Measurements from ENCODE around the gene LGALS3. TPM values are rescaled to one million over a fixed set of nuclear protein-coding genes. Genes with fewer than 3 reads are reported as not detected.

LGALS3 gene
- polyA plus RNA-seq, 2 of the 4 experiments (the other 2 are of a cell fraction), result 60.2 to 61.0 TPM

DNA sequence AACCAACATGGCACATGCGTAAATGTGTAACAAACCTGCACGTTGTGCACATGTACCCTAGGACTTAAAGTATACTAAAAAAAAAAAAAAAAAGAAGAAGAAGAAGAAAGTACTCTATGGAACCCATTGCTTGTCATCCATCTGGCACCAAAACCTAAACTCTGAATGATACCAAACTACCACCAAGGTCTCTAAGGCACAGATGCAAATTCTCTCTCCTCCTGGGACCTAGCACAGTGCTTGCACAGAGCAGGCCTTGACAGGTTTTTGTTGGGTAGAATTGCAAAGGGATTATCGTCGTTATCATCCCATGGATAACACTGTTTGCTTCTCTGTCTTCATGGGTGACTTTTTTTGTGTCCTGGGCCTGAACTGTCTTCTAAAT, 13.2 kb upstream of the LGALS3 start:
- H3K9me3 ChIP-seq, result no peaks in the 10 kb centered on the region
- WGBS (ENCODE audit: missing lambda C conversion rate), result 81% methylated on average over 4 of the region's 4 CpGs
- no peak overlapping the region for H3K27ac ChIP-seq
- H3K4me1 ChIP-seq, result no peaks in the 10 kb centered on the region
- POLR2A ChIA-PET, result no interaction called here
- TF ChIP-seq SREBF2 (IDR thresholded peaks at IDR 0.05) (no peak), JUN (IDR thresholded peaks at IDR 0.05) (no peak), ZFP36 (IDR thresholded peaks at IDR 0.05; ENCODE audit: borderline replicate concordance, partially characterized antibody) (no peak), SMC3 (IDR thresholded peaks at IDR 0.05) (no peak), HOXB5 (CRISPR knock-in tag; IDR thresholded peaks at IDR 0.05) (no peak), PHF8 (IDR thresholded peaks at IDR 0.05; ENCODE audit: borderline replicate concordance, low read depth) (no peak), KDM5A (IDR thresholded peaks at IDR 0.05) (no peak), ESRRA (IDR thresholded peaks at IDR 0.05; ENCODE audit: borderline replicate concordance, low read length) (no peak)
- TF ChIP-seq, protein P1, sequence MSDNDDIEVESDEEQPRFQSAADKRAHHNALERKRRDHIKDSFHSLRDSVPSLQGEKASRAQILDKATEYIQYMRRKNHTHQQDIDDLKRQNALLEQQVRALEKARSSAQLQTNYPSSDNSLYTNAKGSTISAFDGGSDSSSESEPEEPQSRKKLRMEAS (IDR thresholded peaks at IDR 0.05), result no peak
- no peak for DNase-seq (ENCODE audit: low read depth in 1 of 2, low spot score in 1 of 2)
- no peak overlapping the region for H3K4me2 ChIP-seq
- CTCF ChIA-PET, result interaction anchor here (1.1 kb wide), 1 partner anchor 20 kb away, joined by 3 read pairs; no protein-coding TSS in a partner anchor
- ATAC-seq, result no peak
- H3K4me3 ChIP-seq, result no peak overlapping the region
- FAIRE-seq, result no peak

GRCh38 chr14:55116246-55117030, 12.6 kb upstream of the LGALS3 start:
- Histone ChIP-seq H3K4me1 (no peaks in the 10 kb centered on the region), H3K4me2 (no peak overlapping the region), H3K9me3 (no peaks in the 10 kb centered on the region), H3K27ac (no peak overlapping the region), H3K4me3 (no peak overlapping the region)
- FAIRE-seq, result no peak
- TF ChIP-seq MAFK (IDR thresholded peaks at IDR 0.05; ENCODE audit: partially characterized antibody) (no peak), SREBF2 (IDR thresholded peaks at IDR 0.05) (no peak), PBX3 (IDR thresholded peaks at IDR 0.05) (no peak), JUN (IDR thresholded peaks at IDR 0.05) (no peak), NFE2L2 (conservative IDR thresholded peaks at IDR 0.05; ENCODE audit: low read length) (no peak), BCL3 (IDR thresholded peaks at IDR 0.05) (no peak), FOSB (CRISPR knock-in tag; IDR thresholded peaks at IDR 0.05) (no peak)
- WGBS (ENCODE audit: missing lambda C conversion rate), result 61% methylated on average over 11 of the region's 11 CpGs
- no peak for ATAC-seq
- no peak for DNase-seq (ENCODE audit: low read depth in 1 of 2, low spot score in 1 of 2)
- POLR2A ChIA-PET, result interaction anchor here (1.0 kb wide), 1 partner anchor 13 kb away, joined by 3 read pairs; no protein-coding TSS in a partner anchor
- CTCF ChIA-PET, result interaction anchor here (0.6 to 1.2 kb wide), 6 partner anchors 13 to 44 kb away, joined by 3 to 7 read pairs (median 3); no protein-coding TSS in a partner anchor

- Histone ChIP-seq H3K4me3 (no peak overlapping the region), H3K9me3 (no peaks in the 10 kb centered on the region), H3K4me1 (peaks cover 10% of the 10 kb centered on the region; the same call in 2 of the 3 replicates), H3K27ac (peak overlapping the region in 1 of 2 experiments; percentile 17; a peak in 1 of 6 replicates), H3K4me2 (no peak overlapping the region)
- WGBS (ENCODE audit: missing lambda C conversion rate), result 87% methylated on average over 7 of the region's 7 CpGs
- TF ChIP-seq PHF8 (IDR thresholded peaks at IDR 0.05; ENCODE audit: borderline replicate concordance, low read depth) (no peak), EHF (CRISPR knock-in tag; IDR thresholded peaks at IDR 0.05) (no peak)
- ATAC-seq (no peak), FAIRE-seq (no peak), DNase-seq (ENCODE audit: low read depth in 1 of 2, low spot score in 1 of 2) (no peak)
- CTCF ChIA-PET, result interaction anchor here (1.1 to 1.8 kb wide), 5 partner anchors 14 to 43 kb away, joined by 3 to 8 read pairs (median 5); no protein-coding TSS in a partner anchor
- POLR2A ChIA-PET, result no interaction called here
These were observed 11.1 kb upstream of the LGALS3 start for GRCh38 chr14:55117803-55118441.

- Histone ChIP-seq H3K4me1 (peaks cover 13% of the 10 kb centered on the region; the same call in 2 of the 3 replicates), H3K9me3 (no peaks in the 10 kb centered on the region), H3K4me2 (no peak overlapping the region), H3K4me3 (no peak overlapping the region), H3K27ac (peak overlapping the region in 1 of 2 experiments; percentile 17; a peak in 1 of 6 replicates)
- WGBS (ENCODE audit: missing lambda C conversion rate), result 79% methylated on average over 3 of the region's 3 CpGs
- no peak for ATAC-seq
- ChIA-PET CTCF (interaction anchor here (0.5 to 1.8 kb wide), 4 partner anchors 13 to 50 kb away, joined by 3 to 8 read pairs (median 5); no protein-coding TSS in a partner anchor), POLR2A (no interaction called here)
- no peak for FAIRE-seq
- no peak for DNase-seq (ENCODE audit: low read depth in 1 of 2, low spot score in 1 of 2)
- TF ChIP-seq FOSL2 (IDR thresholded peaks at IDR 0.05), result no peak
- TF ChIP-seq FOSL2 (CRISPR knock-in tag; IDR thresholded peaks at IDR 0.05), result no peak
- no peak for TF ChIP-seq HDAC2 (IDR thresholded peaks at IDR 0.05)
- TF ChIP-seq, protein P2, sequence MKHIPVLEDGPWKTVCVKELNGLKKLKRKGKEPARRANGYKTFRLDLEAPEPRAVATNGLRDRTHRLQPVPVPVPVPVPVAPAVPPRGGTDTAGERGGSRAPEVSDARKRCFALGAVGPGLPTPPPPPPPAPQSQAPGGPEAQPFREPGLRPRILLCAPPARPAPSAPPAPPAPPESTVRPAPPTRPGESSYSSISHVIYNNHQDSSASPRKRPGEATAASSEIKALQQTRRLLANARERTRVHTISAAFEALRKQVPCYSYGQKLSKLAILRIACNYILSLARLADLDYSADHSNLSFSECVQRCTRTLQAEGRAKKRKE (CRISPR knock-in tag; IDR thresholded peaks at IDR 0.05; ENCODE audit: low read depth), result no peak
- TF ChIP-seq ESRRA (IDR thresholded peaks at IDR 0.05; ENCODE audit: borderline replicate concordance, low read length), result no peak
- no peak for TF ChIP-seq ZC3H11A (IDR thresholded peaks at IDR 0.05)
- TF ChIP-seq HOXB13 (CRISPR knock-in tag; IDR thresholded peaks at IDR 0.05; ENCODE audit: low read depth), result no peak
- no peak for TF ChIP-seq MAFK (IDR thresholded peaks at IDR 0.05; ENCODE audit: partially characterized antibody)
- no peak for TF ChIP-seq MAZ (IDR thresholded peaks at IDR 0.05; ENCODE audit: borderline replicate concordance, low read depth, low read length)
- TF ChIP-seq PHF8 (IDR thresholded peaks at IDR 0.05; ENCODE audit: borderline replicate concordance, low read depth), result no peak
- no peak for TF ChIP-seq KDM5A (IDR thresholded peaks at IDR 0.05)
- TF ChIP-seq RFX5 (IDR thresholded peaks at IDR 0.05), result no peak
- TF ChIP-seq CBX8 (IDR thresholded peaks at IDR 0.05), result no peak
- TF ChIP-seq CBX2 (IDR thresholded peaks at IDR 0.05; ENCODE audit: borderline replicate concordance, low read depth), result no peak
- no peak for TF ChIP-seq HOXA7 (CRISPR knock-in tag; IDR thresholded peaks at IDR 0.05)
These were observed 10.3 kb upstream of the LGALS3 start for GRCh38 chr14:55118761-55119160.
